ENCODE measurements around the gene FXYD7.

DNA sequence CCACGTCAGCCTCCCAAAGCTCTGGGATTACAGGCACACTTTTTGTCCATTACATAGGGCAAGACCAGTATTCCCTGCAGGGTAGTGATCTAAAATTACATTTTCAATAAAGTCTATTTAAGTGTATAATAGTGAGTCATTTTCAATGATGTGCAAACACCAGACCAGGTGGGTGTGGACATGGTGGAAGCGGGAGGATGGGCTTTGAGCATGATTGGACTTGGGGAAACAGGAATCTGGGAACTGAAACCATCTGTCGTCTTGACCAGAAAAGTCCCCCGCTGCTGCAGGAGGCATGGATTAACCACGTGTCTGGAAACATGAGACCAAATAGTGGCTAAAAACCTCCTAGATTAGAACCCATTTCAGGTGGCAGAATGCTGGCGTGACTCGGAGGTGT lies 22.6 kb upstream of the FXYD7 start:
- no peak for TF ChIP-seq EZH2 (IDR thresholded peaks at IDR 0.05)
- TF ChIP-seq, protein P1, sequence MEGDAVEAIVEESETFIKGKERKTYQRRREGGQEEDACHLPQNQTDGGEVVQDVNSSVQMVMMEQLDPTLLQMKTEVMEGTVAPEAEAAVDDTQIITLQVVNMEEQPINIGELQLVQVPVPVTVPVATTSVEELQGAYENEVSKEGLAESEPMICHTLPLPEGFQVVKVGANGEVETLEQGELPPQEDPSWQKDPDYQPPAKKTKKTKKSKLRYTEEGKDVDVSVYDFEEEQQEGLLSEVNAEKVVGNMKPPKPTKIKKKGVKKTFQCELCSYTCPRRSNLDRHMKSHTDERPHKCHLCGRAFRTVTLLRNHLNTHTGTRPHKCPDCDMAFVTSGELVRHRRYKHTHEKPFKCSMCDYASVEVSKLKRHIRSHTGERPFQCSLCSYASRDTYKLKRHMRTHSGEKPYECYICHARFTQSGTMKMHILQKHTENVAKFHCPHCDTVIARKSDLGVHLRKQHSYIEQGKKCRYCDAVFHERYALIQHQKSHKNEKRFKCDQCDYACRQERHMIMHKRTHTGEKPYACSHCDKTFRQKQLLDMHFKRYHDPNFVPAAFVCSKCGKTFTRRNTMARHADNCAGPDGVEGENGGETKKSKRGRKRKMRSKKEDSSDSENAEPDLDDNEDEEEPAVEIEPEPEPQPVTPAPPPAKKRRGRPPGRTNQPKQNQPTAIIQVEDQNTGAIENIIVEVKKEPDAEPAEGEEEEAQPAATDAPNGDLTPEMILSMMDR (IDR thresholded peaks at IDR 0.05 in 2 of 3, conservative IDR thresholded peaks at IDR 0.05 in 1 of 3; ENCODE audit: borderline replicate concordance in 1 of 3, insufficient read depth in 1 of 3, low read depth in 2 of 3, low read length in 2 of 3): no peak
- TF ChIP-seq EZH2phosphoT487 (IDR thresholded peaks at IDR 0.05; ENCODE audit: borderline replicate concordance): no peak
- no peak for TF ChIP-seq POLR2A (IDR thresholded peaks at IDR 0.05; ENCODE audit: borderline replicate concordance, extremely low read depth, insufficient read depth, insufficient read length)
- TF ChIP-seq TCF7L2 (IDR thresholded peaks at IDR 0.05; ENCODE audit: borderline replicate concordance, extremely low read depth, insufficient read depth, insufficient read length): no peak
- TF ChIP-seq POLR2AphosphoS5 (IDR thresholded peaks at IDR 0.05; ENCODE audit: low read depth, low read length): no peak
- TF ChIP-seq JUND (IDR thresholded peaks at IDR 0.05): no peak
- TF ChIP-seq SRF (IDR thresholded peaks at IDR 0.05; ENCODE audit: low read depth): no peak
- no peak for TF ChIP-seq ZNF274 (IDR thresholded peaks at IDR 0.05; ENCODE audit: low read depth, low read length)
- TF ChIP-seq MAX (IDR thresholded peaks at IDR 0.05): no peak
- no peak for TF ChIP-seq SP1 (IDR thresholded peaks at IDR 0.05; ENCODE audit: low read depth)

All from HCT116 (cell line).